Measurements from ENCODE around the gene SPATA31D3. TPM values are rescaled to one million over a fixed set of nuclear protein-coding genes. Genes with fewer than 3 reads are reported as not detected.

The SPATA31D3 gene
- total RNA-seq, 6 donors from 2014 or later: not detected

DNA sequence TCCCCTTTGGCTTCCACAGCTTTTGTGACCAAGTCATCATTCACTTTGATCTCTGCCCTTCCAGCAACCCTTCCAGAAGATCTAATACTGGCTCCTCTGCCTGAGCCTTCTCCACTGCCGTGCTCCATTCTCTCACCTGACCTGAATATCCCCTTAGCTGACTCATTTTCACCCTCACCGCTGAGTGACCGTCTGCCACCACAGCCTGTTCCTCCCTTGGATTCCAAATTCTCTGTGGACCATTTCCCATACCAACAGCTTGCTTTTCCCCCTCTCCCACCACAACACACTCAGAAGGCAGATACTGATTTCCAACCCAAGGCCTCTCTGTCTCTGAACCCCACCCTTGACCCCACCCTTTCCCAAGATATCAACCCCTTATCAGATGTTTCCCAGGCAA is 24.7 kb downstream of the SPATA31D3 start:
- no peaks in the 10 kb centered on the region for H3K36me3 ChIP-seq
- no peak for DNase-seq
- TF ChIP-seq POLR2AphosphoS5 (IDR thresholded peaks at IDR 0.05) (no peak), CTCF (IDR thresholded peaks at IDR 0.05) (no peak), POLR2A (IDR thresholded peaks at IDR 0.05) (no peak)
- WGBS, 2 donors: 92 to 97% methylated on average over 3 of the region's 3 CpGs
- H3K27me3 ChIP-seq: no peaks in the 10 kb centered on the region
- ATAC-seq (ENCODE audit: low FRiP score in 2 of 2): no peak
- H3K27ac ChIP-seq: no peak overlapping the region
- H3K4me3 ChIP-seq: no peak overlapping the region
- no peaks in the 10 kb centered on the region for H3K9me3 ChIP-seq
- no peaks in the 10 kb centered on the region for H3K4me1 ChIP-seq

- no peak for ATAC-seq (ENCODE audit: low FRiP score in 2 of 2)
- no peak for DNase-seq
- Histone ChIP-seq H3K27me3 (no peaks in the 10 kb centered on the region), H3K36me3 (no peaks in the 10 kb centered on the region), H3K27ac (no peak overlapping the region), H3K4me3 (no peak overlapping the region), H3K4me1 (no peaks in the 10 kb centered on the region), H3K9me3 (no peaks in the 10 kb centered on the region)
- TF ChIP-seq POLR2AphosphoS5 (IDR thresholded peaks at IDR 0.05): no peak
- TF ChIP-seq CTCF (IDR thresholded peaks at IDR 0.05): no peak
- no peak for TF ChIP-seq EP300 (IDR thresholded peaks at IDR 0.05)
- no peak for TF ChIP-seq POLR2A (IDR thresholded peaks at IDR 0.05)
These were observed 26.7 kb downstream of the SPATA31D3 start for GRCh38 chr9:81969971-81970370.

DNA sequence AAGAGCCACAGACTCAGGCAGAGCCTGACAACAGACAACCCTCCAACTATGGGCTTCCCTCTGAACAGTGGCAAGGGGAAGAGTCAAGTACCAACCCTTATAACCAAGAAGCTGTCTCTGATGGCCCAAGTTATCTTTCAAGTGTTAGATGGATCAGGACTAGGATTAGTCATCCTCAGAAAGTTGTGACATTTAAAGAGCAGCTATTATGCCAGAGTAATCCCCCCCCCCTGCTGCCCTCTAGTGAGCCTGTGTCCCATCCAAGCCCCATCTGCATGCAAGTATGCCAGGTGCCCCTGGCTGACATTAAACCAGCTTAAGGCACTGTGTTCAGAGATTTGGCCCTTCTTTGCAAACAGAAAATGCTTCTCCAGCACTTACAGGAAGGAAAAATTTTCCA is 28.4 kb downstream of the SPATA31D3 start:
- H3K36me3 ChIP-seq: no peaks in the 10 kb centered on the region
- ATAC-seq (ENCODE audit: low FRiP score in 2 of 2): no peak
- H3K9me3 ChIP-seq: no peaks in the 10 kb centered on the region
- no peak for TF ChIP-seq CTCF (IDR thresholded peaks at IDR 0.05)
- TF ChIP-seq POLR2AphosphoS5 (IDR thresholded peaks at IDR 0.05): no peak
- TF ChIP-seq EP300 (IDR thresholded peaks at IDR 0.05): no peak
- TF ChIP-seq POLR2A (IDR thresholded peaks at IDR 0.05): no peak
- no peaks in the 10 kb centered on the region for H3K27me3 ChIP-seq
- no peak for DNase-seq
- no peaks in the 10 kb centered on the region for H3K4me1 ChIP-seq
- H3K27ac ChIP-seq: no peak overlapping the region
- no peak overlapping the region for H3K4me3 ChIP-seq

- no peak overlapping the region for H3K4me3 ChIP-seq
- 89 to 92% methylated on average over 5 of the region's 5 CpGs for WGBS, 2 donors
- no peaks in the 10 kb centered on the region for H3K4me1 ChIP-seq
- peaks cover 0 to 3% (median 0%) of the 10 kb centered on the region in 4 donors for H3K9me3 ChIP-seq
- ATAC-seq (ENCODE audit: low FRiP score in 2 of 2) (no peak), DNase-seq (no peak)
- TF ChIP-seq POLR2AphosphoS5 (IDR thresholded peaks at IDR 0.05): no peak
- TF ChIP-seq CTCF (IDR thresholded peaks at IDR 0.05): no peak
- no peak for TF ChIP-seq POLR2A (IDR thresholded peaks at IDR 0.05)
- TF ChIP-seq EP300 (IDR thresholded peaks at IDR 0.05): no peak
- no peak overlapping the region for H3K27ac ChIP-seq
- no peaks in the 10 kb centered on the region for H3K27me3 ChIP-seq
- no peaks in the 10 kb centered on the region for H3K36me3 ChIP-seq
These were observed 31.5 kb downstream of the SPATA31D3 start for GRCh38 chr9:81974764-81975163.

DNA sequence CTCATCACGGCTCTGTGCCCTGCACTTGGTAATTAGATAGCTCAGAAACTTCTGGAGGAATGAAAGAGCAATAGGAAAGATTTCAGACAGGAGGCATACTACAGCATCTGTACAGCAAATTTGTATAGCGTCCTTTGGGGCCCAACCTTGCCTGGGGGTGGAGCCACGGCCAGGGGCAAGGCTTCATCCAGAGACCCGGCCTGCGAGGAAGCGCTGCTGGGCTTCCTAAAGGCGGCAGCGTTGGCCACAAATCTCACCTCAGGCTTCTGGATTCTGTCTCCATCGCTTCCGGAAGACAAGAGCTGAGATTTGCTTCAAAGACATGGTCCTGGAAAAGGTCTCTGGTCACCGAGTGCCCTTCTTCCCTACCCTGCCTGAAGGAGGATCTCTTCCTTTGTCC is 33.1 kb downstream of the SPATA31D3 start:
- no peak for DNase-seq
- 91 to 95% methylated on average over 11 of the region's 11 CpGs for WGBS, 2 donors
- Histone ChIP-seq H3K27ac (no peak overlapping the region), H3K27me3 (no peaks in the 10 kb centered on the region), H3K4me1 (no peaks in the 10 kb centered on the region), H3K36me3 (no peaks in the 10 kb centered on the region), H3K9me3 (peaks cover 0 to 3% (median 0%) of the 10 kb centered on the region in 4 donors), H3K4me3 (no peak overlapping the region)
- no peak for TF ChIP-seq EP300 (IDR thresholded peaks at IDR 0.05)
- no peak for TF ChIP-seq POLR2AphosphoS5 (IDR thresholded peaks at IDR 0.05)
- no peak for TF ChIP-seq POLR2A (IDR thresholded peaks at IDR 0.05)
- TF ChIP-seq CTCF (IDR thresholded peaks at IDR 0.05): no peak
- no peak for ATAC-seq (ENCODE audit: low FRiP score in 2 of 2)
